Measurements from ENCODE around the gene TMEM132C.
A peak's percentile ranks its signal among the peaks of the same experiment; 100 is the strongest.

The TMEM132C gene

GRCh38 chr12:128339126-128339520 is 72.2 kb downstream of the TMEM132C start:
- DNase-seq (ENCODE audit: low spot score): no peak

GRCh38 chr12:128339631-128340030 is 72.7 kb downstream of the TMEM132C start:
- no peak for DNase-seq (ENCODE audit: low spot score)

- no peak for DNase-seq (ENCODE audit: low spot score)
These were observed 86.3 kb downstream of the TMEM132C start for GRCh38 chr12:128353301-128353700.

GRCh38 chr12:128356547-128356946 is 89.6 kb downstream of the TMEM132C start:
- DNase-seq (ENCODE audit: low spot score): no peak

GRCh38 chr12:128361400-128361995 is 94.5 kb downstream of the TMEM132C start:
- DNase-seq (ENCODE audit: low spot score): no peak

GRCh38 chr12:128365032-128365431 is 98.1 kb downstream of the TMEM132C start:
- DNase-seq (ENCODE audit: low spot score): no peak

- DNase-seq (ENCODE audit: low spot score): no peak
These were observed 98.8 kb downstream of the TMEM132C start for GRCh38 chr12:128365651-128366231.

- no peak for DNase-seq (ENCODE audit: low spot score)
These were observed 101.0 kb downstream of the TMEM132C start for GRCh38 chr12:128367961-128368360.

- no peak for DNase-seq (ENCODE audit: low spot score)
These were observed 114.6 kb downstream of the TMEM132C start for GRCh38 chr12:128381541-128381940.

- no peak for DNase-seq (ENCODE audit: low spot score)
These were observed 115.0 kb downstream of the TMEM132C start for GRCh38 chr12:128381946-128382345.

GRCh38 chr12:128382946-128383345 is 116.0 kb downstream of the TMEM132C start:
- no peak for DNase-seq (ENCODE audit: low spot score)

- no peak for DNase-seq (ENCODE audit: low spot score)
These were observed 116.5 kb downstream of the TMEM132C start for GRCh38 chr12:128383357-128383937.

GRCh38 chr12:128385736-128386135 is 118.8 kb downstream of the TMEM132C start:
- no peak for DNase-seq (ENCODE audit: low spot score)

GRCh38 chr12:128387811-128388422 is 120.9 kb downstream of the TMEM132C start:
- DNase-seq (ENCODE audit: low spot score): peak; percentile 31

- no peak for DNase-seq (ENCODE audit: low spot score)
These were observed 121.6 kb downstream of the TMEM132C start for GRCh38 chr12:128388461-128389000.

GRCh38 chr12:128393346-128393745 is 126.4 kb downstream of the TMEM132C start:
- DNase-seq (ENCODE audit: low spot score): no peak

GRCh38 chr12:128394137-128394536 is 127.2 kb downstream of the TMEM132C start:
- no peak for DNase-seq (ENCODE audit: low spot score)

GRCh38 chr12:128399253-128399652 is 132.3 kb downstream of the TMEM132C start:
- DNase-seq (ENCODE audit: low spot score): no peak

- no peak for DNase-seq (ENCODE audit: low spot score)
These were observed 135.7 kb downstream of the TMEM132C start for GRCh38 chr12:128402486-128403243.

GRCh38 chr12:128408669-128409068 is 141.7 kb downstream of the TMEM132C start:
- DNase-seq (ENCODE audit: low spot score): no peak

- DNase-seq (ENCODE audit: low spot score): no peak
These were observed 148.1 kb downstream of the TMEM132C start for GRCh38 chr12:128415036-128415560.

GRCh38 chr12:128418944-128419343 is 152.0 kb downstream of the TMEM132C start:
- no peak for DNase-seq (ENCODE audit: low spot score)

Measured in SW480 (cell line).